ENCODE results near the gene PPIF. TPM values are rescaled to one million over a fixed set of nuclear protein-coding genes. Genes with fewer than 3 reads are reported as not detected.

Gene PPIF
- 14.7 and 23.6 TPM in 2 replicates for total RNA-seq

DNA sequence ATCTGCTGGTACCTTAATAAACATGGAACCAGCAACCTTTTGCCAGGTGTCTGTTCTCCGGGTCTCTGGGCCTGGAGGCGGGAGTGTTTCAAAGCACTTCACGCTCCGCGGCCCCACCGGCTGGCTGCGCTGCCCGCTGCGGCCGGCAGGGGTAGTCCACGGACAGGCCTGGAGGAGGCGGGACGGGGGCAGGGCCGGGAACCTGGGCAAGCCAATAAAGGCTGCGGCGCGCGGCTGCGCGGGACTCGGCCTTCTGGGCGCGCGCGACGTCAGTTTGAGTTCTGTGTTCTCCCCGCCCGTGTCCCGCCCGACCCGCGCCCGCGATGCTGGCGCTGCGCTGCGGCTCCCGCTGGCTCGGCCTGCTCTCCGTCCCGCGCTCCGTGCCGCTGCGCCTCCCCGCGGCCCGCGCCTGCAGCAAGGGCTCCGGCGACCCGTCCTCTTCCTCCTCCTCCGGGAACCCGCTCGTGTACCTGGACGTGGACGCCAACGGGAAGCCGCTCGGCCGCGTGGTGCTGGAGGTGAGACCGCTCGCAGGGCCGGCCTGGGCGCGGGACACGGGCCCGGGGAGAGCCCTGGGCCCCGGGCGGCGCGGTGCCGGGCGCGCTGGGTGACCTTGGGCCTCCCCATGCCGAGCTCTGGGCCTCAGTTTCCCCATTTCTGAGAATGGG, at the start of gene PPIF:
PPIF (plus strand) TSS at position 244 of the 668 bp plus-strand sequence; CDS start at position 324, 80 bp downstream.

Other genes starting within 250 kb of the PPIF start
- gene ZCCHC24, start 98.2 kb downstream of the PPIF start, total RNA-seq, result 2.0 and 2.1 TPM in 2 replicates
- 0.39 and 0.54 TPM in 2 replicates for gene EIF5AL1, start 165.1 kb downstream of the PPIF start, total RNA-seq
- not detected in 2 replicates for gene SFTPA2, start 212.9 kb downstream of the PPIF start, total RNA-seq